Tibial nerve (tissue), 4 donors: ENCODE data around the gene KDM2B.

Experiments used
- CTCF ChIP-seq, 5 experiments: fragments of 200-600 bp in 3 of 5; fragments of 450-650 bp in 2 of 5; sonication (generic) in 3 of 5; IDR thresholded peaks; one replicate each; pipeline ENCODE4 v1.5.1; 2016 to 2019; ENCODE audit warnings: antibody characterized with exemption in 5 of 5, mild to moderate bottlenecking in 3 of 5, moderate library complexity in 2 of 5
- EP300 ChIP-seq, 2 donors: sonication (generic); formaldehyde crosslinking; IDR thresholded peaks; one replicate each; pipeline ENCODE4 v1.6.1; 2017; ENCODE audit warnings: antibody characterized with exemption in 2 of 2, mild to moderate bottlenecking in 1 of 2
- POLR2A ChIP-seq, 2 donors: fragments of 450-650 bp; IDR thresholded peaks; one replicate each; pipeline ENCODE4 v1.6.1; 2017; ENCODE audit warnings: antibody characterized with exemption in 2 of 2, mild to moderate bottlenecking in 2 of 2, moderate library complexity in 2 of 2

DNA sequence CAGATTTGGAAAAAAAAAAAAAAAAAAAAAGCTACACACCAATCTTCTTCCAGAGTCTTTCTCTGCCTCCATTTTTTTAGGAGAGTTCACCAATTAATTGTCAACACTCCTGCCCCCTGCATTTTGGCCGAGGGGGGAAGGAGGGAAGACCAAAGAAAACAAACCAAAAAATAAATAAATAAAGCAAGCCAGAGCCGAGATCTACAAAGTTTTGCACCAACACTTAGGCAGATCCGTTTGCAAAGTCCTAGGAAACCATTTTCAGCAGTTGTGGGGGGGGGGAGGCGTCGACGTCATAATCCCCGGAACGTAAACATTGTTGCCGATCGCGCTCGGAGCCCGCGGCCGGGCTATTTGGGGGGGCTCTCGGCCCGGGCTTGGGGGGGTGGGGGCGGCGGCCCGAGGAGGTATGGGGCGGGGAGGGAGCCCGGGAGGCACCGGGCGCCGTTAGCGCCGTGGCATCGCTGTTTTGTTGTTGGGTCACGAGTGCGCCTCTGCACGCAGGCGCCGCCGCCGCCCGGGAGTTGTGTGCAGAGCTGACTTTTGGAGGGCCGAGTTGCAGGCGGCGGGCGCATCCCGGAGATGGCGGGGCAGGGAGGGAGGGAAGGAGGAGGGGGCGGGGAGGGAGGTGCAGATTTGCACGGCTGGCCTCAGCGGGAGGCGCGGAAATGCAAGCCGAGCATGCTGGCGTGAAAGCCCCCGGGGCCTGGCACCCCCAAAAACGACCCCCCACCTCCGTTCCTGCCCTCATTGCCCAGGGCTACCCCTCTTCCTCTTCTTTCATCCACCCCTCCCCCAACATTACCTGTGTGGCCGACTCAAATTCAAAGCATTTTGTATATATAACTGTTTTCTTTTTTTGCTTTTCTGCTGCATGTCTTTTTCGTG lies 598 bp downstream of the KDM2B start:
- TF ChIP-seq CTCF (IDR thresholded peaks at IDR 0.05) = no peak
- no peak for TF ChIP-seq POLR2A (IDR thresholded peaks at IDR 0.05)
- peak in 1 of 2 donors; percentile 47 for TF ChIP-seq EP300 (IDR thresholded peaks at IDR 0.05)
